OCI-LY7 (cell line): ENCODE data around the gene MID1. TPM values are rescaled to one million over a fixed set of nuclear protein-coding genes. Genes with fewer than 3 reads are reported as not detected.

ENCODE experiments used
- BruUV-seq: library from RNA; stranded (reverse); fragments of 400-500 nt; replicated peaks from 2 replicates; lab custom pipeline; 2021; lab: Mats Ljungman, UMichigan
- CTCF ChIA-PET: fragments of 300-600 bp; sonication (Branson Sonifier 250); formaldehyde crosslinking; loops from one replicate; lab custom pipeline; 2022; ENCODE audit warnings: antibody characterized with exemption; ENCODE audit not compliant: unreplicated experiment; lab: Charles Lee
- POLR2A ChIA-PET: fragments of 300-600 bp; sonication (Branson Sonifier 250); formaldehyde crosslinking; loops from one replicate; lab custom pipeline; 2022; ENCODE audit warnings: antibody characterized with exemption; lab: Charles Lee
- DNase-seq: peaks from one replicate; pipeline ENCODE4 v3.0.0-alpha.2; 2015; ENCODE audit warnings: low spot score
- H2AFZ ChIP-seq: fragments of 200-600 bp; sonication (generic), shearing (Covaris generic); 2 replicates; pipeline ENCODE4 v1.6.1; 2014; ENCODE audit warnings: mild to moderate bottlenecking, antibody characterized with exemption, low read length, moderate library complexity
- H3K27ac ChIP-seq: fragments of 200-600 bp; sonication (generic); 2 replicates; pipeline ENCODE4 v1.5.1; 2014; ENCODE audit warnings: mixed run types, low read depth, mild to moderate bottlenecking, moderate library complexity, low read length, inconsistent platforms; ENCODE audit not compliant: poor library complexity, severe bottlenecking
- H3K36me3 ChIP-seq: fragments of 200-600 bp; sonication (generic); 2 replicates; pipeline ENCODE4 v1.6.1; 2014; ENCODE audit warnings: mild to moderate bottlenecking, antibody characterized with exemption, low read length, moderate library complexity, mixed read lengths; ENCODE audit not compliant: insufficient read depth
- H3K4me1 ChIP-seq: fragments of 200-600 bp; sonication (generic); 2 replicates; pipeline ENCODE4 v1.5.1; 2014; ENCODE audit warnings: mild to moderate bottlenecking, low read length; ENCODE audit not compliant: insufficient read depth, poor library complexity, severe bottlenecking
- H3K4me2 ChIP-seq: fragments of 200-600 bp; sonication (generic); 2 replicates; pipeline ENCODE4 v1.6.1; 2014; ENCODE audit warnings: mild to moderate bottlenecking, low read length
- H3K4me3 ChIP-seq: fragments of 200-600 bp; sonication (generic); 2 replicates; pipeline ENCODE4 v1.5.1; 2014; ENCODE audit warnings: mild to moderate bottlenecking, low read depth, low read length; ENCODE audit not compliant: poor library complexity, severe bottlenecking
- H3K79me2 ChIP-seq: fragments of 200-600 bp; sonication (generic); 2 replicates; pipeline ENCODE4 v1.6.1; 2016; ENCODE audit warnings: low read depth, mild to moderate bottlenecking, low read length, moderate library complexity, mixed read lengths; ENCODE audit not compliant: insufficient read depth
- H3K9me2 ChIP-seq: fragments of 200-600 bp; sonication (generic); 2 replicates; pipeline ENCODE4 v1.6.1; 2016; ENCODE audit warnings: mild to moderate bottlenecking, low read length, mixed read lengths; ENCODE audit not compliant: insufficient read depth
- H3K9me3 ChIP-seq: fragments of 200-600 bp; sonication (generic); 2 replicates; pipeline ENCODE4 v1.6.1; 2014; ENCODE audit warnings: mild to moderate bottlenecking, mixed run types, low read length, mixed read lengths
- H4K20me1 ChIP-seq: fragments of 200-600 bp; sonication (generic); 2 replicates; pipeline ENCODE4 v1.6.1; 2014; ENCODE audit warnings: mild to moderate bottlenecking, antibody characterized with exemption, low read length, moderate library complexity, mixed read lengths; ENCODE audit not compliant: insufficient read depth
- CTCF ChIP-seq: fragments of 200-600 bp; sonication (generic); conservative IDR thresholded peaks from 2 replicates; pipeline ENCODE4 v1.5.1; 2014; ENCODE audit warnings: mild to moderate bottlenecking, antibody characterized with exemption, low read length, moderate library complexity, mixed read lengths
- EZH2phosphoT487 ChIP-seq: fragments of 200-600 bp; sonication (generic); IDR thresholded peaks from 2 replicates; pipeline ENCODE4 v1.6.1; 2018; ENCODE audit warnings: low read depth, borderline replicate concordance, mild to moderate bottlenecking, mixed run types, antibody characterized with exemption, low read length, moderate library complexity, mixed read lengths
- intact Hi-C: fragments of 100-400 bp; cut with micrococcal nuclease; formaldehyde crosslinking; loops from one replicate; pipeline ENCODE4 v1.10.0; 2022; ENCODE audit not compliant: unreplicated experiment
- total RNA-seq, 2 experiments: library from RNA; depleted of rRNA in 1 of 2; stranded (reverse); fragments of >200 nt in 1 of 2; shearing (Covaris generic) in 1 of 2; gene quantifications; 2 replicates each; pipeline ENCODE4 v1.2.3, GENCODE V29; 2014 to 2022

The MID1 gene
- total RNA-seq, 2 experiments from 2014 or later: 0.76 to 1.0 TPM

- no peak for TF ChIP-seq EZH2phosphoT487
- H3K27ac ChIP-seq: no peak overlapping the region
- no peak for DNase-seq
- no peaks in the 10 kb centered on the region for H4K20me1 ChIP-seq
- no peak overlapping the region for H3K4me3 ChIP-seq
- no peak overlapping the region for H3K4me2 ChIP-seq
- CTCF ChIA-PET: no interaction called here
- POLR2A ChIA-PET: no interaction called here
- no peaks in the 10 kb centered on the region for H3K36me3 ChIP-seq
- no TSS peak for BruUV-seq
- H3K79me2 ChIP-seq: no peaks in the 10 kb centered on the region
- no peaks in the 10 kb centered on the region for H3K4me1 ChIP-seq
- intact Hi-C loops: no loop called here
- H2AFZ ChIP-seq: no peak overlapping the region
- H3K9me3 ChIP-seq: no peaks in the 10 kb centered on the region
- no peaks in the 10 kb centered on the region for H3K9me2 ChIP-seq
These were observed 74.5 kb downstream of the MID1 start for GRCh38 chrX:10545882-10546281.

GRCh38 chrX:10542586-10542985, 77.8 kb downstream of the MID1 start:
- Histone ChIP-seq H3K79me2 (no peaks in the 10 kb centered on the region), H4K20me1 (no peaks in the 10 kb centered on the region), H3K27ac (no peak overlapping the region), H3K4me3 (no peak overlapping the region), H3K9me3 (no peaks in the 10 kb centered on the region), H3K4me2 (no peak overlapping the region), H3K9me2 (no peaks in the 10 kb centered on the region), H3K4me1 (no peaks in the 10 kb centered on the region), H3K36me3 (no peaks in the 10 kb centered on the region), H2AFZ (no peak overlapping the region)
- POLR2A ChIA-PET: no interaction called here
- intact Hi-C loops: no loop called here
- CTCF ChIA-PET: no interaction called here
- BruUV-seq: no TSS peak
- TF ChIP-seq CTCF: no peak
- TF ChIP-seq EZH2phosphoT487: no peak
- DNase-seq: no peak

- TF ChIP-seq CTCF: no peak
- TF ChIP-seq EZH2phosphoT487: no peak
- POLR2A ChIA-PET: interaction anchor here (0.7 kb wide), 1 partner anchor 209 kb away, joined by 4 read pairs; no protein-coding TSS in a partner anchor
These were observed 81.6 kb downstream of the MID1 start for GRCh38 chrX:10538831-10539230.

More at GRCh38 chrX:10538831-10539230, 81.6 kb downstream of the MID1 start:
- no peaks in the 10 kb centered on the region for H3K9me3 ChIP-seq
- no TSS peak for BruUV-seq
- H3K27ac ChIP-seq: no peak overlapping the region
- CTCF ChIA-PET: no interaction called here
- no peak overlapping the region for H3K4me3 ChIP-seq
- intact Hi-C loops: no loop called here
- H3K79me2 ChIP-seq: no peaks in the 10 kb centered on the region
- no peaks in the 10 kb centered on the region for H3K4me1 ChIP-seq
- H3K9me2 ChIP-seq: no peaks in the 10 kb centered on the region
- no peak for DNase-seq
- H3K4me2 ChIP-seq: no peak overlapping the region
- H3K36me3 ChIP-seq: no peaks in the 10 kb centered on the region
- no peak overlapping the region for H2AFZ ChIP-seq
- H4K20me1 ChIP-seq: no peaks in the 10 kb centered on the region
